Breast epithelium (tissue), 3 donors: ENCODE data around the gene GAL3ST1.

Experiments
- POLR2AphosphoS5 ChIP-seq, 3 donors: sonication (generic); formaldehyde crosslinking; IDR thresholded peaks; one replicate each; pipeline ENCODE4 v1.6.1; 2017; ENCODE audit warnings: antibody characterized with exemption in 3 of 3
- TF ChIP-seq, protein P1 (sequence below), 3 donors: fragments of 450-650 bp; IDR thresholded peaks; one replicate each; pipeline ENCODE4 v1.5.1; 2016 to 2017; ENCODE audit warnings: antibody characterized with exemption in 3 of 3, mild to moderate bottlenecking in 3 of 3, moderate library complexity in 3 of 3

DNA sequence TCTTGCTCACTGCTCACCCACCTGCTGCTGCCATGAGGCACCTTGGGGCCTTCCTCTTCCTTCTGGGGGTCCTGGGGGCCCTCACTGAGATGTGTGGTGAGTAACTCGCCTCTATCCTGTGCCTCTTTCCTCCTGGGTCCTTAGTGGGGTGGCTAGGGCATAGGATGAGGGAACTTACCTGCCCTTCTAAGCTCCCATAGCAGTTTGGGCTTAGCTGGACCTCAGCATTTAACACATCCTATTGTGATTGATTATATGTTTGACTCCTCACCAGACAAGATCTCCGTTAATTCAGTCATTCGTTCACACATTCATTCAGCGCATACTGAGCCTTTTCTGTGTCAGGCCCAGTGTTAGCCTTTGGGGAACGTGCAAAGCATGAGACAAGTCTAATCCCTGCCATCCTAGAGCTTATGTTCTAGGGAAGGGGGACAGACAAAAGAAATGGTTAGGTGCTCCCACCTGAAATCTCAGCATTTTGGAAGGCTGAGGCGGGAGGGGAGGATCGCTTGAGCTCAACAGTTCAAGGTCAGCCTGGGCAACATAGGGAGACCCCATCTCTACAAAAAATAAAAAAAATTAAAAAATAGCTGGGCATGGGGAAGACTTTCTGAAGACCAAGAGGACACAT is 33.0 kb upstream of the GAL3ST1 start:
- TF ChIP-seq, protein P1, sequence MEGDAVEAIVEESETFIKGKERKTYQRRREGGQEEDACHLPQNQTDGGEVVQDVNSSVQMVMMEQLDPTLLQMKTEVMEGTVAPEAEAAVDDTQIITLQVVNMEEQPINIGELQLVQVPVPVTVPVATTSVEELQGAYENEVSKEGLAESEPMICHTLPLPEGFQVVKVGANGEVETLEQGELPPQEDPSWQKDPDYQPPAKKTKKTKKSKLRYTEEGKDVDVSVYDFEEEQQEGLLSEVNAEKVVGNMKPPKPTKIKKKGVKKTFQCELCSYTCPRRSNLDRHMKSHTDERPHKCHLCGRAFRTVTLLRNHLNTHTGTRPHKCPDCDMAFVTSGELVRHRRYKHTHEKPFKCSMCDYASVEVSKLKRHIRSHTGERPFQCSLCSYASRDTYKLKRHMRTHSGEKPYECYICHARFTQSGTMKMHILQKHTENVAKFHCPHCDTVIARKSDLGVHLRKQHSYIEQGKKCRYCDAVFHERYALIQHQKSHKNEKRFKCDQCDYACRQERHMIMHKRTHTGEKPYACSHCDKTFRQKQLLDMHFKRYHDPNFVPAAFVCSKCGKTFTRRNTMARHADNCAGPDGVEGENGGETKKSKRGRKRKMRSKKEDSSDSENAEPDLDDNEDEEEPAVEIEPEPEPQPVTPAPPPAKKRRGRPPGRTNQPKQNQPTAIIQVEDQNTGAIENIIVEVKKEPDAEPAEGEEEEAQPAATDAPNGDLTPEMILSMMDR (IDR thresholded peaks at IDR 0.05) = no peak
- TF ChIP-seq POLR2AphosphoS5 (IDR thresholded peaks at IDR 0.05) = no peak
